HCT116 (cell line): ENCODE results near the gene GOLGA8B.
"Not testable (repeated sequence)": the region's sequence is repeated elsewhere in the genome, so short reads cannot be mapped to it uniquely, and the experiment has no call there.

Experiments
- CTCF ChIP-seq, 3 experiments: fragments of 200-600 bp in 1 of 3; sonication (generic) in 1 of 3; IDR thresholded peaks in 2 of 3; conservative IDR thresholded peaks in 1 of 3; 2 replicates each; pipeline ENCODE4 v1.5.1; 2012 to 2017; ENCODE audit warnings: low read depth in 2 of 3, low read length in 2 of 3, antibody characterized with exemption in 1 of 3, borderline replicate concordance in 1 of 3, control low read depth in 1 of 3, mild to moderate bottlenecking in 1 of 3, mixed read lengths in 1 of 3, mixed run types in 1 of 3, moderate library complexity in 1 of 3; ENCODE audit not compliant: insufficient read depth in 1 of 3
- EZH2phosphoT487 ChIP-seq: fragments of 200-600 bp; IDR thresholded peaks from 2 replicates; pipeline ENCODE4 v1.6.1; 2018; ENCODE audit warnings: antibody characterized with exemption, borderline replicate concordance
- JUND ChIP-seq: IDR thresholded peaks from 2 replicates; pipeline ENCODE4 v1.6.1; 2012
- POLR2A ChIP-seq: IDR thresholded peaks from 2 replicates; pipeline ENCODE4 v1.7.0; 2011; ENCODE audit warnings: borderline replicate concordance; ENCODE audit not compliant: insufficient read depth, insufficient read length; ENCODE audit errors: extremely low read depth
- POLR2AphosphoS5 ChIP-seq: IDR thresholded peaks from 2 replicates; pipeline ENCODE4 v1.6.1; 2011; ENCODE audit warnings: mild to moderate bottlenecking, low read depth, low read length, moderate library complexity
- TF ChIP-seq, protein P1 (sequence below): IDR thresholded peaks from 2 replicates; pipeline ENCODE4 v1.6.1; 2012; ENCODE audit warnings: low read depth
- TF ChIP-seq, protein P2 (sequence below): IDR thresholded peaks from 2 replicates; pipeline ENCODE4 v1.6.1; 2012

GRCh38 chr15:34572921-34573320, 10.5 kb downstream of the GOLGA8B start:
- TF ChIP-seq, protein P1, sequence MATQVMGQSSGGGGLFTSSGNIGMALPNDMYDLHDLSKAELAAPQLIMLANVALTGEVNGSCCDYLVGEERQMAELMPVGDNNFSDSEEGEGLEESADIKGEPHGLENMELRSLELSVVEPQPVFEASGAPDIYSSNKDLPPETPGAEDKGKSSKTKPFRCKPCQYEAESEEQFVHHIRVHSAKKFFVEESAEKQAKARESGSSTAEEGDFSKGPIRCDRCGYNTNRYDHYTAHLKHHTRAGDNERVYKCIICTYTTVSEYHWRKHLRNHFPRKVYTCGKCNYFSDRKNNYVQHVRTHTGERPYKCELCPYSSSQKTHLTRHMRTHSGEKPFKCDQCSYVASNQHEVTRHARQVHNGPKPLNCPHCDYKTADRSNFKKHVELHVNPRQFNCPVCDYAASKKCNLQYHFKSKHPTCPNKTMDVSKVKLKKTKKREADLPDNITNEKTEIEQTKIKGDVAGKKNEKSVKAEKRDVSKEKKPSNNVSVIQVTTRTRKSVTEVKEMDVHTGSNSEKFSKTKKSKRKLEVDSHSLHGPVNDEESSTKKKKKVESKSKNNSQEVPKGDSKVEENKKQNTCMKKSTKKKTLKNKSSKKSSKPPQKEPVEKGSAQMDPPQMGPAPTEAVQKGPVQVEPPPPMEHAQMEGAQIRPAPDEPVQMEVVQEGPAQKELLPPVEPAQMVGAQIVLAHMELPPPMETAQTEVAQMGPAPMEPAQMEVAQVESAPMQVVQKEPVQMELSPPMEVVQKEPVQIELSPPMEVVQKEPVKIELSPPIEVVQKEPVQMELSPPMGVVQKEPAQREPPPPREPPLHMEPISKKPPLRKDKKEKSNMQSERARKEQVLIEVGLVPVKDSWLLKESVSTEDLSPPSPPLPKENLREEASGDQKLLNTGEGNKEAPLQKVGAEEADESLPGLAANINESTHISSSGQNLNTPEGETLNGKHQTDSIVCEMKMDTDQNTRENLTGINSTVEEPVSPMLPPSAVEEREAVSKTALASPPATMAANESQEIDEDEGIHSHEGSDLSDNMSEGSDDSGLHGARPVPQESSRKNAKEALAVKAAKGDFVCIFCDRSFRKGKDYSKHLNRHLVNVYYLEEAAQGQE, result not testable (repeated sequence)
- TF ChIP-seq POLR2AphosphoS5; POLR2A; CTCF (IDR thresholded peaks at IDR 0.05 in 2 of 3, conservative IDR thresholded peaks at IDR 0.05 in 1 of 3; ENCODE audit: borderline replicate concordance in 1 of 3, insufficient read depth in 1 of 3, low read depth in 2 of 3, low read length in 2 of 3); EZH2phosphoT487; JUND: not testable (repeated sequence)
- TF ChIP-seq, protein P2, sequence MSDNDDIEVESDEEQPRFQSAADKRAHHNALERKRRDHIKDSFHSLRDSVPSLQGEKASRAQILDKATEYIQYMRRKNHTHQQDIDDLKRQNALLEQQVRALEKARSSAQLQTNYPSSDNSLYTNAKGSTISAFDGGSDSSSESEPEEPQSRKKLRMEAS, result not testable (repeated sequence)
